OCI-LY1 (cell line): Measurements from ENCODE around the gene NEK6.

Experiments
- EZH2 ChIP-seq: fragments of 200-600 bp; sonication (generic), shearing (Covaris generic); IDR thresholded peaks from 2 replicates; pipeline ENCODE4 v1.8.0; 2017; ENCODE audit warnings: borderline replicate concordance, mixed run types, mild to moderate bottlenecking, antibody characterized with exemption, low read length, moderate library complexity, mixed read lengths
- TF ChIP-seq, protein P1 (sequence below): fragments of 200-600 bp; sonication (generic), shearing (Covaris generic); IDR thresholded peaks from 2 replicates; pipeline ENCODE4 v1.5.1; 2017; ENCODE audit warnings: mild to moderate bottlenecking, antibody characterized with exemption, low read length, moderate library complexity, mixed read lengths

DNA sequence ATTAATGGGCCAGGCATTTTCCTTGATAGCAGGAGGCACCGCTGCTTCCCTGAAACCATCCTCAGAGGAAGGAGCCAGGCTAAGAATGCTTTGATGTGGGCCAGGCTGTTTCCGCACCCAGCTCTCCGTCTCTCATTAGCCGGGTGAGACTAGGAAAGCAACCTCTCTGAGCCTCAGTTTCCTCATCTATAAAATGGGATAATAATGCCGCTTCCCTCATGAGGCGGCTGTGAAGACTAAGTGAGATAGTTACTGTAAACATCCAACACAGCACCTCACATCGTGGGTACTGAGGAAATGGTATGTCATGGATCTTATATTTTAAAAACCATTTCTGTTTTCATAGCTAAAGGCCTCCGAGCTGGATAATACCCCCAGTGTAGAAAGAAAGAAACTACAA, 46.5 kb downstream of the NEK6 start:
- TF ChIP-seq, protein P1, sequence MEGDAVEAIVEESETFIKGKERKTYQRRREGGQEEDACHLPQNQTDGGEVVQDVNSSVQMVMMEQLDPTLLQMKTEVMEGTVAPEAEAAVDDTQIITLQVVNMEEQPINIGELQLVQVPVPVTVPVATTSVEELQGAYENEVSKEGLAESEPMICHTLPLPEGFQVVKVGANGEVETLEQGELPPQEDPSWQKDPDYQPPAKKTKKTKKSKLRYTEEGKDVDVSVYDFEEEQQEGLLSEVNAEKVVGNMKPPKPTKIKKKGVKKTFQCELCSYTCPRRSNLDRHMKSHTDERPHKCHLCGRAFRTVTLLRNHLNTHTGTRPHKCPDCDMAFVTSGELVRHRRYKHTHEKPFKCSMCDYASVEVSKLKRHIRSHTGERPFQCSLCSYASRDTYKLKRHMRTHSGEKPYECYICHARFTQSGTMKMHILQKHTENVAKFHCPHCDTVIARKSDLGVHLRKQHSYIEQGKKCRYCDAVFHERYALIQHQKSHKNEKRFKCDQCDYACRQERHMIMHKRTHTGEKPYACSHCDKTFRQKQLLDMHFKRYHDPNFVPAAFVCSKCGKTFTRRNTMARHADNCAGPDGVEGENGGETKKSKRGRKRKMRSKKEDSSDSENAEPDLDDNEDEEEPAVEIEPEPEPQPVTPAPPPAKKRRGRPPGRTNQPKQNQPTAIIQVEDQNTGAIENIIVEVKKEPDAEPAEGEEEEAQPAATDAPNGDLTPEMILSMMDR: no peak
- no peak for TF ChIP-seq EZH2
